PC-9 (cell line): ENCODE results near the gene ZNF319. TPM values are rescaled to one million over a fixed set of nuclear protein-coding genes. Genes with fewer than 3 reads are reported as not detected.

Experiments
- BruUV-seq: library from RNA; stranded (reverse); fragments of 400-500 nt; replicated peaks from 2 replicates; lab custom pipeline; 2021; lab: Mats Ljungman, UMichigan
- CTCF ChIA-PET: fragments of 300-600 bp; sonication (Branson Sonifier 250); formaldehyde crosslinking; loops from one replicate; lab custom pipeline; 2022; ENCODE audit warnings: antibody characterized with exemption; lab: Charles Lee
- POLR2A ChIA-PET: fragments of 300-600 bp; sonication (Branson Sonifier 250); formaldehyde crosslinking; loops from one replicate; lab custom pipeline; 2022; ENCODE audit warnings: antibody characterized with exemption; ENCODE audit not compliant: unreplicated experiment; lab: Charles Lee
- DNase-seq, 2 experiments: peaks; one replicate each; pipeline versions ENCODE4 v3.0.0 to v3.0.0-alpha.2; 2015 to 2022; ENCODE audit warnings: mixed read lengths in 1 of 2
- H2AFZ ChIP-seq: fragments of 200-600 bp; sonication (generic); 2 replicates; pipeline ENCODE4 v1.8.1; 2017; ENCODE audit warnings: antibody characterized with exemption
- H3F3A ChIP-seq: fragments of 200-600 bp; sonication (generic); 2 replicates; pipeline ENCODE4 v1.8.1; 2017; ENCODE audit warnings: antibody characterized with exemption, mild to moderate bottlenecking, low read depth; ENCODE audit not compliant: insufficient read depth
- H3K27ac ChIP-seq: fragments of 200-600 bp; sonication (generic); 2 replicates; pipeline ENCODE4 v1.6.1; 2016; ENCODE audit warnings: mixed run types
- H3K27me3 ChIP-seq: fragments of 200-600 bp; sonication (generic); 2 replicates; pipeline ENCODE4 v1.6.1; 2016; ENCODE audit warnings: low read depth, mixed run types; ENCODE audit not compliant: insufficient read depth
- H3K36me3 ChIP-seq: fragments of 200-600 bp; sonication (generic); 2 replicates; pipeline ENCODE4 v1.6.1; 2016; ENCODE audit warnings: low read depth, mixed run types
- H3K4me1 ChIP-seq: fragments of 200-600 bp; sonication (generic); replicated peaks from 2 replicates; pipeline ENCODE4 v1.6.1; 2016; ENCODE audit warnings: mixed run types; ENCODE audit not compliant: insufficient read depth
- H3K4me2 ChIP-seq: fragments of 200-600 bp; sonication (generic); 2 replicates; pipeline ENCODE4 v1.6.1; 2017; ENCODE audit warnings: mixed run types
- H3K4me3 ChIP-seq: fragments of 200-600 bp; sonication (generic); 2 replicates; pipeline ENCODE4 v1.6.1; 2016; ENCODE audit warnings: mixed run types
- H3K79me2 ChIP-seq: fragments of 200-600 bp; sonication (generic); 2 replicates; pipeline ENCODE4 v1.6.1; 2017; ENCODE audit warnings: low read depth, mixed run types
- H3K9me2 ChIP-seq: fragments of 200-600 bp; sonication (generic); 2 replicates; pipeline ENCODE4 v1.8.1; 2017; ENCODE audit warnings: mild to moderate bottlenecking; ENCODE audit not compliant: insufficient read depth
- H3K9me3 ChIP-seq: fragments of 200-600 bp; sonication (generic); 2 replicates; pipeline ENCODE4 v1.8.1; 2016; ENCODE audit warnings: low read depth; ENCODE audit not compliant: insufficient read depth
- H4K20me1 ChIP-seq: fragments of 200-600 bp; sonication (generic); 2 replicates; pipeline ENCODE4 v1.8.1; 2017; ENCODE audit not compliant: insufficient read depth
- CTCF ChIP-seq: fragments of 200-600 bp; sonication (generic); conservative IDR thresholded peaks from 2 replicates; pipeline ENCODE4 v1.6.1; 2017; ENCODE audit warnings: mixed run types, antibody characterized with exemption, mild to moderate bottlenecking, moderate library complexity
- EZH2 ChIP-seq: fragments of 200-600 bp; sonication (generic); IDR thresholded peaks from 2 replicates; pipeline ENCODE4 v1.8.0; 2017; ENCODE audit warnings: antibody characterized with exemption, low read depth
- intact Hi-C: fragments of 100-400 bp; cut with micrococcal nuclease; formaldehyde crosslinking; loops from one replicate; pipeline ENCODE4 v1.10.0; 2022; ENCODE audit not compliant: unreplicated experiment
- total RNA-seq: library from RNA; stranded (reverse); gene quantifications from 2 replicates; pipeline ENCODE4 v1.2.3, GENCODE V29; 2021

Gene ZNF319
- total RNA-seq, 1 experiment from 2014 or later, result 11.0 TPM

GRCh38 chr16:58039829-58040495 is 39.5 kb upstream of the ZNF319 start:
- Histone ChIP-seq H3K9me2 (no peaks in the 10 kb centered on the region), H3K4me1 (no peaks in the 10 kb centered on the region), H3K27ac (no peak overlapping the region), H3K27me3 (no peaks in the 10 kb centered on the region), H3F3A (no peaks in the 10 kb centered on the region), H4K20me1 (peaks cover 5% of the 10 kb centered on the region; the same call in 1 of the 2 replicates), H3K79me2 (no peaks in the 10 kb centered on the region), H3K9me3 (no peaks in the 10 kb centered on the region), H3K36me3 (no peaks in the 10 kb centered on the region), H3K4me3 (no peak overlapping the region), H2AFZ (no peak overlapping the region), H3K4me2 (no peak overlapping the region)
- no TSS peak for BruUV-seq
- ChIA-PET CTCF (no interaction called here), POLR2A (no interaction called here)
- intact Hi-C loops, result no loop called here
- no peak for TF ChIP-seq CTCF
- peak in 1 of 2 experiments; percentile 21 for DNase-seq

GRCh38 chr16:58038219-58038641 is 37.8 kb upstream of the ZNF319 start:
- Histone ChIP-seq H3K79me2 (no peaks in the 10 kb centered on the region), H3K9me2 (no peaks in the 10 kb centered on the region), H3K9me3 (no peaks in the 10 kb centered on the region), H3K4me1 (no peaks in the 10 kb centered on the region), H3F3A (no peaks in the 10 kb centered on the region), H3K36me3 (no peaks in the 10 kb centered on the region), H2AFZ (no peak overlapping the region), H3K27ac (no peak overlapping the region), H3K27me3 (no peaks in the 10 kb centered on the region), H4K20me1 (peaks cover 5% of the 10 kb centered on the region; the same call in 1 of the 2 replicates), H3K4me3 (no peak overlapping the region), H3K4me2 (no peak overlapping the region)
- ChIA-PET POLR2A (no interaction called here), CTCF (no interaction called here)
- no peak for TF ChIP-seq EZH2
- no peak for TF ChIP-seq CTCF
- intact Hi-C loops, result no loop called here
- BruUV-seq, result no TSS peak
- DNase-seq, result no peak

- Histone ChIP-seq H3K4me2 (no peak overlapping the region), H3K4me3 (no peak overlapping the region), H3K36me3 (no peaks in the 10 kb centered on the region), H3K4me1 (no peaks in the 10 kb centered on the region), H3F3A (no peaks in the 10 kb centered on the region), H3K9me3 (no peaks in the 10 kb centered on the region), H2AFZ (no peak overlapping the region), H3K79me2 (no peaks in the 10 kb centered on the region), H3K27me3 (no peaks in the 10 kb centered on the region), H3K27ac (no peak overlapping the region), H4K20me1 (peaks cover 5% of the 10 kb centered on the region; the same call in 1 of the 2 replicates), H3K9me2 (no peaks in the 10 kb centered on the region)
- ChIA-PET CTCF (no interaction called here), POLR2A (no interaction called here)
- DNase-seq, result no peak
- intact Hi-C loops, result no loop called here
- BruUV-seq, result no TSS peak
- TF ChIP-seq EZH2 (no peak), CTCF (no peak)
Measured at GRCh38 chr16:58037365-58038057, 37.0 kb upstream of the ZNF319 start.
